Measurements from ENCODE around the gene BUD31. TPM values are rescaled to one million over a fixed set of nuclear protein-coding genes. Genes with fewer than 3 reads are reported as not detected.

The BUD31 gene
- total and polyA plus RNA-seq, 2 experiments from 2014 or later, result 77.1 to 247 TPM

- no peak overlapping the region for H3K4me3 ChIP-seq
- Mint-ChIP-seq H3K27ac (peak overlapping the region; percentile 53), H3K9me3 (peaks cover 2% of the 10 kb centered on the region; the same call in 1 of the 3 replicates), H3K36me3 (ENCODE audit: low read depth) (peaks cover 80% of the 10 kb centered on the region), H3K4me3 (no peak overlapping the region), H3K4me1 (peaks cover 11% of the 10 kb centered on the region), H3K27me3 (ENCODE audit: insufficient read depth, low read depth, poor library complexity) (peaks cover 18% of the 10 kb centered on the region)
- H4K20me1 ChIP-seq (replicated peaks; ENCODE audit: insufficient read depth), result peaks cover 5% of the 10 kb centered on the region
- H3K36me3 ChIP-seq (ENCODE audit: insufficient read depth), result peaks cover 18% of the 10 kb centered on the region
- peaks cover 8% of the 10 kb centered on the region for H3K4me1 ChIP-seq (ENCODE audit: insufficient read depth)
- TF ChIP-seq ZNF114 (CRISPR knock-in tag; IDR thresholded peaks at IDR 0.05) (no peak), NANOG (IDR thresholded peaks at IDR 0.05; ENCODE audit: borderline replicate concordance) (no peak), POLR2AphosphoS5 (IDR thresholded peaks at IDR 0.05; ENCODE audit: low read depth) (no peak), REST (IDR thresholded peaks at IDR 0.05; ENCODE audit: unreplicated experiment) (no peak), CREB1 (CRISPR knock-in tag; IDR thresholded peaks at IDR 0.05; ENCODE audit: low read depth) (no peak), EZH2 (IDR thresholded peaks at IDR 0.05; ENCODE audit: low read depth, unreplicated experiment) (no peak), JUNB (IDR thresholded peaks at IDR 0.05; ENCODE audit: unreplicated experiment) (no peak), ZNF331 (CRISPR knock-in tag; IDR thresholded peaks at IDR 0.05; ENCODE audit: low read depth) (no peak), EZH2phosphoT487 (IDR thresholded peaks at IDR 0.05; ENCODE audit: unreplicated experiment) (no peak), CTCF (conservative IDR thresholded peaks at IDR 0.05; ENCODE audit: low read depth in 2 of 2) (no peak), ZNF462 (CRISPR knock-in tag; IDR thresholded peaks at IDR 0.05) (no peak), STAT1 (IDR thresholded peaks at IDR 0.05; ENCODE audit: unreplicated experiment) (no peak), ETS1 (IDR thresholded peaks at IDR 0.05) (no peak)
- DNase-seq (ENCODE audit: low spot score) (no peak), ATAC-seq (no peak)
- peaks cover 8% of the 10 kb centered on the region for H3F3A ChIP-seq (replicated peaks; ENCODE audit: low read depth)
- no peaks in the 10 kb centered on the region; the same call in 1 of the 2 replicates for H3K79me2 ChIP-seq (replicated peaks; ENCODE audit: insufficient read depth)
- H3K9me2 ChIP-seq (ENCODE audit: insufficient read depth), result no peaks in the 10 kb centered on the region
- H2AFZ ChIP-seq, result no peak overlapping the region
- no peaks in the 10 kb centered on the region for H3K27me3 ChIP-seq (ENCODE audit: insufficient read depth)
- H3K4me2 ChIP-seq, result no peak overlapping the region
- H3K27ac ChIP-seq (ENCODE audit: low read depth), result peak overlapping the region; percentile 84; the same call in 1 of the 2 replicates
Measured at GRCh38 chr7:99422625-99423024, 13.9 kb downstream of the BUD31 start.
